ENCODE measurements around the gene OR2AJ1. TPM values are rescaled to one million over a fixed set of nuclear protein-coding genes. Genes with fewer than 3 reads are reported as not detected.

Gene OR2AJ1, protein sequence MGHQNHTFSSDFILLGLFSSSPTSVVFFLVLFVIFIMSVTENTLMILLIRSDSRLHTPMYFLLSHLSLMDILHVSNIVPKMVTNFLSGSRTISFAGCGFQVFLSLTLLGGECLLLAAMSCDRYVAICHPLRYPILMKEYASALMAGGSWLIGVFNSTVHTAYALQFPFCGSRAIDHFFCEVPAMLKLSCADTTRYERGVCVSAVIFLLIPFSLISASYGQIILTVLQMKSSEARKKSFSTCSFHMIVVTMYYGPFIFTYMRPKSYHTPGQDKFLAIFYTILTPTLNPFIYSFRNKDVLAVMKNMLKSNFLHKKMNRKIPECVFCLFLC
- not detected for total RNA-seq

DNA sequence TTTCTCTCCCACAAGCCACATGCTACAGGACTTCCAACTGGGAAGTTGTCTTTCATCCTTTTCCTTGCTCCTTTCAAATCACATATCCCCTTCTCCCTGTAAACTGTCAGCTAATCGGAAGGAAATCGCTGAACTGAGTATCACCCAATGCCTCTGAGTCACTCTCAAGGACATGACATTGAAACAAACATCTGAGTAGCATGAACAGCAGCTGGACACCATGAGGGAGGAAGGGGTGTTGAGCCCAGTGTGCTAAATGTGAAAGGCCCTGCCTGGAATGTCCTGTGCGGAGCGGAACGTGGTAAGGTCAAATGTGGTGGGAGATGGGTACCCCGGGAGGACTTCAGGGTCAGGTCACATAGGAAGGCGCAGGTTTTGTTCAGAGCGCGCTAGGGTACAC is at the start of gene OR2AJ1:
OR2AJ1 (plus strand) TSS at position 22 of the 400 bp plus-strand sequence. CDS start 8,880 bp downstream, outside the sequence.

DNA sequence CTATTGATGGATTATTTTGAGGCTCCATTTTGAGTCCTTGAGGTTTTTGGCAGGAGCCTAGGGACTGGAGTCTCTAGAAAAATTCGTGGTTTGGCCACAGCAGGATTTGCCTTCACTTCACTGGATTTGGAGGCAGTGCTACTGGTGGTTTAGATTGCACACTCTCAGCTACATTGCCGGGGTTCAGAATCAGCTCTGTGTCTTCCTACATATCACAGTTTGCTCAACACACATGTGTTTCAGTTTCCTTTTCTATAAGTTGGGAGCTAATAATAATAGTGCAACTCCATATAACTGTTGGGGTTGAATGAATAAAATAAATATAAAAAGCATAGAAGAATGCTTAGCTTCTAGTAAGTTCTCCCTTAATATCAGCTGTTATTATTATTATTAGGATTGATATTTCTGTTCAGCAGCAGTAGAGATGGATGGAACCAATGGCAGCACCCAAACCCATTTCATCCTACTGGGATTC is 29.5 kb upstream of the OR2AJ1 start, which contains the start of gene OR2W3:
OR2W3 (plus strand) TSS at position 425 of the 475 bp plus-strand sequence; CDS start at position 425, 0 bp downstream.

DNA sequence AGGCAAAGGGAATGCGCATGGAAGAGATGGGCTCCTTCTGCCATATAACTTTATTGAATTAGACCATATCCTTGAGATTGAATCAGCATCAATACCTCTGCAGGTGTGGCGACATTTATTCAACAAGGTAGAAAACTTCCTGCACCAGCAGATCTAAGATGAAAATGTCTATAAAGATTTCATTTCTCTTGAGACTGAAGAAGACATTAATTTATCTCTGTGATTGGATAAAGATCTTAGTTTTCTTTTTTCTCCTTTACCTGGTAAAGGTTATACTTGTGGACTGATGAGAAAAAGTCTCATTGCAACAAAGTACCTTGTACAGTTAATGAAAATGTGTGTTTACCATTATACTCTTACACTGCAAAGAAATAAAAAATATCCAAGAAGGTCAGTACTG is 4.7 kb upstream of the OR2AJ1 start, which contains the start of gene OR2T8:
OR2T8 (plus strand) TSS at position 301 of the 400 bp plus-strand sequence. CDS start 766 bp downstream, outside the sequence.

DNA sequence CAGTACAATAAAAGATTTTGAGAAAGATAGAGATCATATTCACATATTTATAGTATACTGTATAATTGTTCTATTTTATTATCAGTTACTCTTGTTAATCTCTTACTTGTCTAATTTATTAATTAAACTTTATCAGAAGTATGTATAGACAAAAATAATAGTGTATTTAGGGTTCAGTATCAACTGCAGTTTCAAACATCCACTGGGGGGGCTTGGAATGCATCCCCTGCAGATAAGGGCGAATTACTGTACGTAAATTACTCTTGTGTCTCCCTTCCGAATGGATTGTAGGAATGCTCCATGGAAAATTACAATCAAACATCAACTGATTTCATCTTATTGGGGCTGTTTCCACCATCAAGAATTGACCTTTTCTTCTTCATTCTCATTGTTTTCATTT is 23.9 kb downstream of the OR2AJ1 start, which contains the start of gene OR2L8:
OR2L8 (plus strand) TSS at position 301 of the 400 bp plus-strand sequence; CDS start at position 301, 0 bp downstream.

DNA sequence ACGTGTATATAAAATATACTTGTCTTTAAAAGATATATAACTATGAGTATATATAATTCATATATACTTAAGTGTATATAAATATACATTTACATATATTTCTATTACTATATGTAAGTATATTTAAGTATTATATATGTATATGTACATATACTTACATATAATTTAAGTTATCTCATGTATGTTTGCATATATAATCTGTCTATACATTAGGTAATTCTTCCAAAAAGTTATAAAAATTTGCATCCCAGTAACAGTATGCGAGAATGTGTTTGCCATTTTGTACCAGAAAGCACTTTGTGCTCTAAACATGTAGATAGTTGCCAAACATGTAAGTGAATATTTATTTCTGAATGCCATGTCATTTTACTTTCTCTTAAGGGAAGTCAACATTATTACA is 40.2 kb downstream of the OR2AJ1 start, which contains the start of gene OR2AK2:
OR2AK2 (plus strand) TSS at position 301 of the 400 bp plus-strand sequence. CDS start 144 bp downstream, outside the sequence.

Other genes with a start within 250 kb of the OR2AJ1 start
- not detected for gene OR13G1, start 245.2 kb upstream of the OR2AJ1 start, total RNA-seq
- not detected for gene OR6F1, start 208.2 kb upstream of the OR2AJ1 start, total RNA-seq
- not detected for gene OR14K1, start 186.3 kb upstream of the OR2AJ1 start, total RNA-seq
- gene OR14A2, start 176.7 kb upstream of the OR2AJ1 start, total RNA-seq = not detected
- gene OR1C1, start 164.3 kb upstream of the OR2AJ1 start, total RNA-seq = not detected
- gene OR14A16, start 100.8 kb upstream of the OR2AJ1 start, total RNA-seq = not detected
- gene OR11L1, start 83.0 kb upstream of the OR2AJ1 start, total RNA-seq = not detected
- 7.0 TPM for gene TRIM58, start 67.7 kb upstream of the OR2AJ1 start, total RNA-seq
- gene OR2W3, start 29.3 kb upstream of the OR2AJ1 start, total RNA-seq = 0.44 TPM
- not detected for gene OR2T8, start 4.6 kb upstream of the OR2AJ1 start, total RNA-seq
- not detected for gene OR2L8, start 24.0 kb downstream of the OR2AJ1 start, total RNA-seq
- not detected for gene OR2AK2, start 40.3 kb downstream of the OR2AJ1 start, total RNA-seq
- gene OR2L5, start 88.8 kb downstream of the OR2AJ1 start, total RNA-seq = 0.44 TPM
- gene OR2L2, start 105.2 kb downstream of the OR2AJ1 start, total RNA-seq = 0.88 TPM
- gene OR2L3, start 121.9 kb downstream of the OR2AJ1 start, total RNA-seq = 0.33 TPM
- 0.71 TPM for gene OR2L13, start 170.3 kb downstream of the OR2AJ1 start, total RNA-seq
- gene OR2M5, start 220.3 kb downstream of the OR2AJ1 start, total RNA-seq = not detected
- gene OR2M2, start 249.9 kb downstream of the OR2AJ1 start, total RNA-seq = not detected